HG03066 (cell line): ENCODE results near the gene KNSTRN.

ENCODE experiments used
- ATAC-seq: cut with Tn5 transposase; IDR thresholded peaks from one replicate; pipeline ENCODE4 v1.9.1; 2021; ENCODE audit warnings: low read depth; ENCODE audit not compliant: unreplicated experiment

The KNSTRN gene

GRCh38 chr15:40382580-40383456 lies at the start of gene KNSTRN:
TSS of gene KNSTRN (plus strand) at chr15:40382721. CDS start at chr15:40382836, 115 bp downstream.
- ATAC-seq = peak; percentile 95

- ATAC-seq = no peak
Observed at GRCh38 chr15:40333922-40334492, 48.5 kb upstream of the KNSTRN start.

- no peak for ATAC-seq
Observed at GRCh38 chr15:40334541-40334940, 48.0 kb upstream of the KNSTRN start.

GRCh38 chr15:40334941-40335795 lies 47.4 kb upstream of the KNSTRN start:
- ATAC-seq = no peak

GRCh38 chr15:40335938-40336743 lies 46.4 kb upstream of the KNSTRN start:
- no peak for ATAC-seq

GRCh38 chr15:40336744-40337122 lies 45.8 kb upstream of the KNSTRN start:
- ATAC-seq = no peak

- ATAC-seq = no peak
Observed at GRCh38 chr15:40337597-40337996, 44.9 kb upstream of the KNSTRN start.

- ATAC-seq = no peak
Observed at GRCh38 chr15:40338041-40338657, 44.4 kb upstream of the KNSTRN start.

- no peak for ATAC-seq
Observed at GRCh38 chr15:40338921-40339620, 43.5 kb upstream of the KNSTRN start.

GRCh38 chr15:40339621-40339945 lies 42.9 kb upstream of the KNSTRN start:
- ATAC-seq = no peak

- ATAC-seq = no peak
Observed at GRCh38 chr15:40340038-40340739, 42.3 kb upstream of the KNSTRN start.

GRCh38 chr15:40340740-40341400 lies 41.7 kb upstream of the KNSTRN start, which contains the start of gene CCDC9B:
TSS of gene CCDC9B (minus strand) at chr15:40340939. CDS start at chr15:40340819, 120 bp downstream.
- no peak for ATAC-seq

- ATAC-seq = no peak
Observed at GRCh38 chr15:40342416-40343320, 39.9 kb upstream of the KNSTRN start.

- ATAC-seq = no peak
Observed at GRCh38 chr15:40343512-40343911, 39.0 kb upstream of the KNSTRN start.

GRCh38 chr15:40344217-40344616 lies 38.3 kb upstream of the KNSTRN start:
- ATAC-seq = no peak

- ATAC-seq = no peak
Observed at GRCh38 chr15:40344631-40345120, 37.8 kb upstream of the KNSTRN start.
